IPS DF 19.7 (cell line): ENCODE measurements around the gene ARMC8.

Experiments
- DNase-seq: peaks from one replicate; pipeline ENCODE4 v3.0.0-alpha.2; 2013; ENCODE audit warnings: low read depth, low spot score

The ARMC8 gene

DNA sequence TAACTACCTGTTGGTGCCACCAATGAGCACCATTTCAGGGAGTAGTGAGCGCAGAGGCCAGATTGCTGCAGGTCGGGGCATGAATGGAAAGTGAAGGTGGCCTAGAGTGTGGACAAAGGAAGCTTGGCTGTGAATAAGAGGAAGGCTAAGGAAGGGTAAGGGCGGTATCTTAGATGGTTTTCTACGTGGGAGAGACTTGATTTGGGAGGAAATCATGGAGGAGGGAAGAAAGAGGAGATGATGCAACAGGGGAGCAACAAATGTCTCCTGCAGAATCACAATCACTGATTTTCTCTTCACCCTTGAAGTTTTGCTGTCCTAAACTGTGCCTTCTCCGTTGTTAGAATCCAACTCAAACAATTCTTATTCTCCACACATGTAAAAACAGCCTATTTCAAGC lies 120.8 kb downstream of the ARMC8 start:
- no peak for DNase-seq

GRCh38 chr3:138308783-138309182 lies 121.7 kb downstream of the ARMC8 start:
- DNase-seq, result no peak

DNA sequence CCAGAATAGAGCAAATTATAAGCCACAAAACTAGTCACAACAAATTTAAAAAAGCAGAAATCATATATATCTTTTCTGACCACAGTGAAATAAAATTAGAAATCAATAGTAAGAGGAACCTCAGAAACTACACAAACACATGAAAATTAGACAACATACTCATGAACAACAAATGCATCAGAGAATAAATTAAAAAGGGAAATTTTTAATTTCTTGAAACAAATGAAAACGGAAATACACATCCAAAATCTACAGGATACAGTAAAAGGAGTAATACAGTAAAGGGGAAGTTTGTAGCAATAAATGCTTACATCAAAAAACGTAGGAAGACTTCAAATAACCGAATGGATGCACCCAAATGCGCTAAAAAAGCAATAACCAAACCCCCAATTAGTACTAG lies 123.4 kb downstream of the ARMC8 start:
- DNase-seq, result no peak

GRCh38 chr3:138314751-138315150 lies 127.7 kb downstream of the ARMC8 start:
- no peak for DNase-seq

DNA sequence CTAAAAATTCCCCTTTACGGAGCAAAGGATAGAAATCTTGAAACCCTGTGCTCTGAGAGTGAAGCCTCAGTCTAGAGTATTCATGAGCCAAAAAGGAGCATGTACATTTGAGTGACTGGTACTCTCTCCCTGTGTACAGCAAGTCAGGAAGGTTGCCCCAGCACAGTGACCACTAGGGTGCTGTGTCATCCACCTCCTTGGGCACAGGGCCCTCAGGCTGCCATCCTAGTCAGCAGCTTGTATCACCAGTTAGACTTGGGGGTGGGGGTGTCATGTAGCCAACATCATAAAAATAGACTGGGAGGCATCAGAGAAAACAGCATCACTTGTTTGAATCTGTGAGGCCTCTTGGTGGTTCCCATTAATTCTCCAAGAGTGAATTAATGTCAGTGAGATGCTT lies 130.6 kb downstream of the ARMC8 start:
- no peak for DNase-seq

GRCh38 chr3:138323971-138324370 lies 136.9 kb downstream of the ARMC8 start:
- no peak for DNase-seq

DNA sequence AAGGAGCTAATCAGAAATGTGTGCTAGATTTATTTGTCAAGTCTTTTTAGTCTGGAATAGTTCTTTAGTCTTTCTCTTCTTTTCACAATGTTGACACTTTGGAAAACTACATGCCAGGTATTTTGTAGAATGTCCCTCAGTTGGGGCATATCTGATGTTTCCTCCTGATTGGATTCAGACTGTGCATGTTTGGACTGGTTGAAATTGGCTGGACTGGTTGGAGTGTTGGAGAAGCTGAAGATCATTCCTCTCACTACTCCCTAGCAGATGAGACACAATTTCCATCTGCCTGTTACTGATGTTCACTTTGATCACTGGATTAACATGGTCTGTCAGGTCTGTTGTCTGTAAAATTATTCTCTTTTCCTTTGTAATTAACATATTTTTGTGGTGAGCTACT lies 138.9 kb downstream of the ARMC8 start:
- DNase-seq, result no peak

DNA sequence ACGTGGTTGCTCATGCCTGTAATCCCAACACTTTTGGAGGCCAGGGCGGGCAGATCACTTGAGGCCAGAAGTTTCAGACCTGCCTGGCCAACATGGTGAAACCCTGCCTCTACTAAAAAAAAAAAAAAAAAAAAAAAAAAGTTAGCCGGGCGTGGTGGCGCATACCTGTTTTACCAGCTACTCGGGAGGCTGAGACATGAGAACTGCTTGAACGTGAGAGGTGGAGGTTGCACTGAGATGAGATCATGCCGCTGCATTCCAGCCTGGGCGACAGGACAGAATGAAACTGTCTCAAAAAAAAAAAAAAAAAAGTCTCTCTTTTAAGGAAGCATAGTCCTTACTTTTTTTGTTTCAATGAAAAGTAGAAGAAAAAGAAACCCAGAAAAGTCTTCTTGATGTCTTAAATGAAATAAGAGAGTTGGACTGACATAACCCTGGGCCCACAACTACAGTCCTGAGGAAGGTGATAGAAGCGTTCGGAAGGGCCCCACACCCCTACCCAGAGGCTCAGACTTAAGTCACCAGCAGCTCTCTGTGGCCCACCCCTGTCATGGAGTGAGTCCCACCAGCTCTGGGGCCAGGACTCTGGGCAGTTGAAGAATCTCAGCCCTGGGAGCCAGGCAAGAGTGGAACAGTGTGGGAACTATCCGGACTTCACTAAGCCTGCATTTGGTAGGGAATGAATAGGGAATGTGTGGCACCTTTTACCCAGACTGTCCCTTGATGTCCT lies 139.9 kb downstream of the ARMC8 start:
- no peak for DNase-seq

DNA sequence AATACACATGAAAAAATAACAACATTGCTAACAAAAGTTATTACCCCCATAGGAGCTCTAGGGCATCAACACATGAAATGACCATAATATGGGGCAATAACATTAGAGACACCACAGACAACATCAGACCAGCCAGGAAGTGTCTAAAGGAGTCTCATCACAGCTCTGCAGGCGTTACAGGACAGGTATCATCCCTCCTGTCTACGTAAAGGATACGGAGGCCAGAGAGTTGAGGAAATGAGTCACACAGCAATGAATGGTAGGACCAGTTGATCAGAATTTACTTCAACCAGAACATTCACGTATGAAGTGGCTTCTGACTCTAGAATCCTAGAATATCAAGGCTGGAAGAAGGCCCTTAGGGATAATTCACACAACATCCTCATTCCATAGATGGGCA lies 140.7 kb downstream of the ARMC8 start:
- DNase-seq, result no peak

- DNase-seq, result no peak
Measured at GRCh38 chr3:138328341-138328740, 141.2 kb downstream of the ARMC8 start.

GRCh38 chr3:138329127-138329983 lies 142.3 kb downstream of the ARMC8 start, which contains the start of gene NME9:
NME9 (minus strand) TSS chr3:138329851; CDS start chr3:138329335, 516 bp downstream.
- peak; percentile 78 for DNase-seq

DNA sequence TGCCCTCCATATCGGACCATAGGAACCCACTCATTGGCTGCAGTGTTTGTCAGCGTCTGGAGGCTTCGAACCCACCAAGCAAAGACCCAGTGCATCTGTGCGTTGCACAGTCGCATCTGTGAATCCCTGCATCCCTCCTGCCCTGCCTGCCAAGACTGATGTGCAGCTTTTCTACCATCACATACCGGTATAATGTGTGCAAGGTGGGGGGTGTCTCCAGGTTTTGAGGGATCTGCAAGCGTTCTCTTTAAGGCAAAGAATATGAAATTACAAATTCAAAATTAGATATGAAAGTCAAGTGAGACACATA lies 142.8 kb downstream of the ARMC8 start:
- no peak for DNase-seq

- no peak for DNase-seq
Measured at GRCh38 chr3:138331143-138331894, 144.2 kb downstream of the ARMC8 start.

DNA sequence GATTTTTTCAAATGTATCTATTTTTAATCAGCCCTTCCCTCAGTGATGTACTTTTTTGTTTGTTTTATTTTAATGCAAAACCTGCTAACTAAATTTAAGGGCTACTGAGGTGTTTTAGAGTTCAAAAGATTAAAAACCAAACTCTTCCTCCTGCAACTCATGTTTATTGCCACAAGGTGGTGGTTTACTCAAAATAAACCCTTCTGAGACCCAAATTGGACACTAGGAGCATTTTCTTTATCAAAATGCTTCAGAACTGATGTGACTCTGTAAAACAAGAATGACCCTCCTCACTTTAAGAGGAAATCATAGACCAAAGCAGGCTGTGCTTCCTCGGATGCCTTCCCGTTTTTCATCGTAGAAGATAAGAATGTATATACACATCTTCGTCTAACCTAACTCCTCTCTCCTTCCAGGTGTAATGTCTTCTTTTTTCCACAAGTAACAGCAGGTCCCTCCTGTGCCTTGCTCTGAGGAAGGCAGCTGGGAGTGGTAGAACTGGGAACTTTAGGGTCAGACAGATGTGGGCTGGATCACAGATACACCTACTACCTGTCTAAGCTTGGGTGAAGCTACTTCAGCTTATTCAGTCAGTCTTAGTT lies 145.5 kb downstream of the ARMC8 start:
- no peak for DNase-seq

GRCh38 chr3:138334608-138335007 lies 147.5 kb downstream of the ARMC8 start:
- no peak for DNase-seq

DNA sequence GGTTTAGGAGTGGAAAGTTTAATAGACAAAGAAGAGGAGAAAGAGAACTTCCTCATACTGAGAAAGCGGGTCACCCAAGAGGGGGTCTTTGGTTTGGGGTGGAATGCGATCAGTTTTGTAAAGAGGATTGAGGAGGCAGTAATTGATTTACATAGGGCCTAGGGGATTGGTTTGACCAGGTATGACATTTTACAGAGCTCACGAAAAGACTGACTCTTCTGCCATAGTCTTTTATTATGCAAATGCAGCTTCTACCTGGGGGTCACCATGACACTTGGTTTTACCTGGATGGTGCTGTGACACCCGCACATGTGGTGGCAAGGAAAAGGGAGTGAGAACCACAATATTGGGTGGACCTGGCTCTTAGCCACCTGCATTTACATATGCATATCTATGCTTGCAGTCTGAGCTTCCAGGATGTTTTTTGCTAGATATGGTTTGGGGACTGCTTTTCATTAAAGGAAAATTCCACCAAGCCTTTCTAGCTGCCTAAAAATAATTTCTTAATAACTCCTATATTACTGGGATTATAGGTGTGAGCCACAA lies 149.4 kb downstream of the ARMC8 start:
- DNase-seq, result no peak

GRCh38 chr3:138338244-138338643 lies 151.1 kb downstream of the ARMC8 start:
- no peak for DNase-seq

DNA sequence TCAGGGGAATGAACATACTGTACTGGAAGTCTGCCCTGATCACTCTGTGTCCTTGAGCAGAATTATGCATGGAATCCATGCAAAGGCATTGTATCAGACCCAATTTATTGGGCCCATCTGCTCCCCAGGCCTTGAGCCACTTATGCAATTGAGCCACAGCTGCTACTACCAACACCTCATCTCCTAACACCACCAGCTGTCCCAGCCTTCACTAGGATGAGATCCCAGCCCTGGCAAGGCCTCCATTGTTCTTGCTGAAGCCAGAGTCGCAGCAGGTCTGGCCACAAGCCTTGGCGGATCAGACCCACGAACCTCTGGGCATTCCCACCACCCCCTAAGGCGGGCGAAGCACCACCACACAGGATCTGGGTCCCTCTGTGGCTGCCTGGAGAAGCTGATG lies 151.7 kb downstream of the ARMC8 start:
- no peak for DNase-seq

DNA sequence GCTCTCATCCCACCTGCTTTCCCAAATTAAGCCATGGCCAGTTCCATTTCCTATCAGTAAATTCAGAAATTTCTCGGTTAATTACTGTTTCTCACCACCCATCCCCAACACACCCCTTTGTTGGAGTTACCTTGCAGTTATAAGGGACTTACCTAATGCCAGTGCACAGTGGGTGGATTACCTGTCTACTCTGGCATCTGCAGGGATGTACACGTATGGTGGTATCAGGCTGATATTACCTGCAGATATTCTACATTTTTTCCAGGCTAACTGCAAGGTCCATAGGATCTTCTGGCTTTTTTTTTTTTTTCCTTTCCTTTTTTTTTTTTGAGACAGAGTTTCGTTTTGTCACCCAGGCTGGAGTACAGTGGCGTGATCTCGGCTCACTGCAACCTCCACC lies 153.4 kb downstream of the ARMC8 start:
- no peak for DNase-seq

GRCh38 chr3:138344754-138345153 lies 157.7 kb downstream of the ARMC8 start:
- DNase-seq, result no peak
